Activated CD8-positive, alpha-beta T cell treated with anti-CD3 and anti-CD28 coated beads for 36 hours (primary cell): Measurements from ENCODE around the gene CREG2. TPM values are rescaled to one million over a fixed set of nuclear protein-coding genes. Genes with fewer than 3 reads are reported as not detected.

Experiments
- ATAC-seq: fragments of 200-7000 bp; cut with Tn5 transposase; one replicate; pipeline ENCODE4 v1.10.0; 2021; ENCODE audit warnings: mild to moderate bottlenecking, moderate library complexity
- CTCF ChIA-PET: fragments of 350-600 bp; sonication (Branson Sonifier 250); formaldehyde crosslinking; loops from one replicate; lab custom pipeline; 2021; ENCODE audit warnings: antibody characterized with exemption; lab: Charles Lee
- POLR2A ChIA-PET: fragments of 350-600 bp; sonication (Branson Sonifier 250); formaldehyde crosslinking; loops from one replicate; lab custom pipeline; 2021; ENCODE audit warnings: antibody characterized with exemption; lab: Charles Lee
- DNase-seq: peaks from one replicate; pipeline ENCODE4 v3.0.0-alpha.2; 2020
- H3K27ac Mint-ChIP-seq: one replicate; pipeline ENCODE4 v1.8.0; 2021; ENCODE audit warnings: mild to moderate bottlenecking, mixed read lengths
- H3K27me3 Mint-ChIP-seq: one replicate; pipeline ENCODE4 v1.8.0; 2021; ENCODE audit warnings: mixed read lengths
- H3K36me3 Mint-ChIP-seq: one replicate; pipeline ENCODE4 v1.8.0; 2021; ENCODE audit warnings: low read depth, mixed read lengths
- H3K4me1 Mint-ChIP-seq: one replicate; pipeline ENCODE4 v1.8.0; 2021; ENCODE audit warnings: low read depth, mixed read lengths
- H3K4me3 Mint-ChIP-seq: one replicate; pipeline ENCODE4 v1.8.0; 2021; ENCODE audit warnings: mild to moderate bottlenecking, moderate library complexity, mixed read lengths
- H3K9me3 Mint-ChIP-seq: one replicate; pipeline ENCODE4 v1.8.0; 2021; ENCODE audit warnings: mixed read lengths
- intact Hi-C: fragments of 100-400 bp; cut with micrococcal nuclease; formaldehyde crosslinking; loops from one replicate; pipeline ENCODE4 v1.10.0; 2022
- total RNA-seq, 2 experiments: library from RNA; stranded (reverse); gene quantifications; one replicate each; pipeline ENCODE4 v1.2.3, GENCODE V29; 2021
- TF ChIP-seq, protein P1 (sequence below): fragments of 200-600 bp; IDR thresholded peaks from one replicate; pipeline ENCODE4 v1.8.0; 2022; ENCODE audit warnings: antibody characterized with exemption, mild to moderate bottlenecking

CREG2 gene
- total RNA-seq, 2 experiments from 2014 or later = not detected

DNA sequence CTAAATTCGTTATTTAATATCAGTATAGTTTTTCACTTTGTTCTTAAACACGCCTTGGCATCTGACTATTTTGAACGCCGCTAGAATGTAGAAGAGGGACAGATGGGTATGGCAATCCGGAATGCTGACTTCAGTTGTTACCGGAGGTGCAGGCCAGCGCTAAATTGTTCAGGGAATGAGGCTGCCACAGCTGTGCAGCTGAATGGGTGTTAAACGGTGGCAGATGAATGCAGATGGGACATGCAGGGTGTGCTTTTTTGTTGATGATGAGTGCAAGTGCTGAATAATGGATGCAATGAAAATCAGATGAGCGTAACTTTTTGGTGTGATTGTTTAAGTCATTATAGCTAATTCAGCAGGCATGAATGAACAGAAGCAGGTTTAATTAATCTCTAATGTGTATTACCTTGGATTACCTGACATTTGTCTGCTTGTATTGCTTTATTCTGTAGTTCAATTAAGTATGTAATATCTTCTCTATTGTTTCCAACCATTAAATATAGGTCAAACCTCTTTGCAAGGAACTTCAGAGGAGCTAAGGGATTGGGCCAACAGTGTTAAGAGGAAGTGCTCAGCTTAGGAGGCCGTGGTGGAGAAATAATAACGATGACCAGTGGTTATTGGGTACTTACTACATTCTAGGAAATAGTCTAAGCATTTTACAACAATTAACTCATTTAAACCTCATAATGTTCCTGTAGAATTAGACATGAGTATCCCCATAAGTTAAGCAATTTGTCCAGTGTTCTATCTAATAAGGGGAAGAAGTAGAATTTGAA lies 11.9 kb upstream of the CREG2 start:
- TF ChIP-seq, protein P1, sequence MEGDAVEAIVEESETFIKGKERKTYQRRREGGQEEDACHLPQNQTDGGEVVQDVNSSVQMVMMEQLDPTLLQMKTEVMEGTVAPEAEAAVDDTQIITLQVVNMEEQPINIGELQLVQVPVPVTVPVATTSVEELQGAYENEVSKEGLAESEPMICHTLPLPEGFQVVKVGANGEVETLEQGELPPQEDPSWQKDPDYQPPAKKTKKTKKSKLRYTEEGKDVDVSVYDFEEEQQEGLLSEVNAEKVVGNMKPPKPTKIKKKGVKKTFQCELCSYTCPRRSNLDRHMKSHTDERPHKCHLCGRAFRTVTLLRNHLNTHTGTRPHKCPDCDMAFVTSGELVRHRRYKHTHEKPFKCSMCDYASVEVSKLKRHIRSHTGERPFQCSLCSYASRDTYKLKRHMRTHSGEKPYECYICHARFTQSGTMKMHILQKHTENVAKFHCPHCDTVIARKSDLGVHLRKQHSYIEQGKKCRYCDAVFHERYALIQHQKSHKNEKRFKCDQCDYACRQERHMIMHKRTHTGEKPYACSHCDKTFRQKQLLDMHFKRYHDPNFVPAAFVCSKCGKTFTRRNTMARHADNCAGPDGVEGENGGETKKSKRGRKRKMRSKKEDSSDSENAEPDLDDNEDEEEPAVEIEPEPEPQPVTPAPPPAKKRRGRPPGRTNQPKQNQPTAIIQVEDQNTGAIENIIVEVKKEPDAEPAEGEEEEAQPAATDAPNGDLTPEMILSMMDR = no peak
- no peaks in the 10 kb centered on the region for H3K9me3 Mint-ChIP-seq
- peaks cover 21% of the 10 kb centered on the region for H3K27me3 Mint-ChIP-seq
- intact Hi-C loops = no loop called here
- DNase-seq (no peak), ATAC-seq (no peak)
- no peaks in the 10 kb centered on the region for H3K4me1 Mint-ChIP-seq
- ChIA-PET CTCF (interaction anchor here (1.8 to 2.6 kb wide), 3 partner anchors 12 to 57 kb away, joined by 6 to 12 read pairs (median 8); partner anchors contain the start of gene CREG2), POLR2A (no interaction called here)
- no peaks in the 10 kb centered on the region for H3K36me3 Mint-ChIP-seq
- no peak overlapping the region for H3K27ac Mint-ChIP-seq
- H3K4me3 Mint-ChIP-seq = no peak overlapping the region

DNA sequence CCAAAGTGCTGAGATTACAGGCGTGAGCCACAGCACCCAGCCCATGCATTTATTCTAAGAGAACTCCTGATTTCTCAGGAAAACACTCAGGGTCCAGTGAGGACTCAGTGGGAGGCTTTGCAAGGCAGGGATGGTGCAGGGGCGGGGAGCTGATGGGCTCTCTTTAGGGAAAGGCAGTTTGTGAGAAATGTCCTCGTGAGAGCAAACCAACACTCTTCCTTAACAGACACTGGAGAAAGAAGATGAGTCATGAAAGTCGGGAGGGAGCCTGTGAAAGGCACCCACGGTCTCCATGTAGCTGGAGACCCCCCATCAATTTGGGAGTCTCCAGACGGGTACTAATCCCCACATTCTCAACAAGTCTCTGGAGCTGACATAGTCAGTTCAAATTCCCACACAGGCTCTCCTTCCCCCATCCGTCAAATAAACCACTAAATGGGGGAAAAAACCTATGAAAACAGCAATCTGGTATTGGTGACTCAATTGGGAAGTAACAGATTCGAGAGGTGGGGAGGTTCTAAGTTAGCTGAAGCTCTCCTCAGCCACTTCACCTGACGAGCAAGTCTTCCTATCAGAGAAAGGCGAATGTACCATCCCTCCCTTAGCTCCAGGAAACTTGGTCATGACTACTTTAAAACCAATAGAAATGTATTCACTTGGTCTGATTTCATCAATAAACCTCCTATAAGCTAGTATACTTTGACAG lies 11.0 kb upstream of the CREG2 start:
- Mint-ChIP-seq H3K27me3 (peaks cover 21% of the 10 kb centered on the region), H3K4me1 (no peaks in the 10 kb centered on the region), H3K9me3 (no peaks in the 10 kb centered on the region), H3K27ac (no peak overlapping the region), H3K36me3 (no peaks in the 10 kb centered on the region), H3K4me3 (no peak overlapping the region)
- DNase-seq = no peak
- ChIA-PET CTCF (interaction anchor here (2.3 to 2.6 kb wide), 2 partner anchors 11 to 20 kb away, joined by 8 to 12 read pairs; partner anchors contain the start of gene CREG2), POLR2A (no interaction called here)
- TF ChIP-seq, protein P1 = no peak
- no peak for ATAC-seq
- intact Hi-C loops = no loop called here

DNA sequence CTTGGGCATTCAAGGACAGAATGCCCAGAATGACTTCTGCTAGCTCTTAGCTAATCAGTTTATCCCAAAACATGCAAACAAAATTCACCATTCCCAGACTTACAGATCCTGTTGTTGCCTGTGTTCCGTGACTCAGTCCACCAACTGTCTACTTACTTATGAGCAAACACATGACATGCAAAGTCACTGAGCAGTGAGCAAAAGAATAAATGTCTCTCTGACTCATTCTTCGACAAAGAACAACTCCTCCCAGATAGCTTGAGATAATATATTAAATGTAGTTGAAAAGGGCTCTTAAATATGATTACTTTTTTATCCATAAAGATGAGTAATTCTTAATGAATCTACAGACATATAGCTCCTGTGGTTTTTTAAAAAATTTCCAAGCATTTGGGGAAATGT lies 9.0 kb upstream of the CREG2 start:
- Mint-ChIP-seq H3K36me3 (no peaks in the 10 kb centered on the region), H3K9me3 (no peaks in the 10 kb centered on the region), H3K4me1 (no peaks in the 10 kb centered on the region), H3K4me3 (no peak overlapping the region), H3K27me3 (peaks cover 15% of the 10 kb centered on the region), H3K27ac (no peak overlapping the region)
- ChIA-PET POLR2A (interaction anchor here (0.6 kb wide), 1 partner anchor 9 kb away, joined by 3 read pairs; the partner anchor contains the start of gene CREG2), CTCF (interaction anchor here (1.1 to 2.4 kb wide), 3 partner anchors 9 to 55 kb away, joined by 3 to 5 read pairs (median 3); no protein-coding TSS in a partner anchor)
- DNase-seq (no peak), ATAC-seq (no peak)
- intact Hi-C loops = no loop called here
- TF ChIP-seq, protein P1 = no peak

DNA sequence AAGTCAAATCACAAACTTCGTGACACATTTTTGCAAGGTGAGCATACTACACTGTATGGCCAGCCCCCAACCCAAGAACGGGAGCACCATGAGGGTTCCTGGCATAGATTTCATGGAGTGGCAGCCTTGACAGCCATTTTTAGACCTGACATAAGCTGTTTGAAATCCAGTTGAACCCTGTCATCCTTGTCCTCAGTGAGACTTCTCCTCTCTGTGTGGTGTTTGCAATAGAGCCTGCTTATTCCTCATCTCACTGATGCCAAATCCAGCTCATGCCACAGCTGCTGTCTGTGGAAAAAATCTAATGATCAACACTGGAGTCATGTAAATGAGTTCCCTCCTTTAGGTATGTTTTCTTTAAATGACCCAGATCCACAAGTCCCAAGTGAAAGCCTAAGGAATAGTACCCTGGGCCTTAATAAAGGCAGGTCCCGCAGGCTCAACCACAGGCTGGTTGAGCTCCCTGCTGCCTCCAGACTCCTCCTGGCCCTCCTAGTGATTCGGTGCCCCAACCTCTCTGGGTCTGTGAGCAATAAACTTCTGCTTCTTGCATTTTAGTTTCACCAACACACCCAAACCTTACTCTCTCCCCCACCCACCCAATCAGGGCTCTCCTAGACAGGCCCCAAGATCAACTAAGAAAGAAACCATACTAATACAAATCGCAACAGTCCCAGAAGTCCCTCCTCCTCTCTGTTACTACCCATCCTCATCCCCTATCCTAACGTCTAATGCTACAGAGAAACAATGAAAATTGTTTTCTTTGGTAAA lies 8.4 kb upstream of the CREG2 start:
- intact Hi-C loops = no loop called here
- Mint-ChIP-seq H3K27ac (no peak overlapping the region), H3K4me1 (no peaks in the 10 kb centered on the region), H3K36me3 (no peaks in the 10 kb centered on the region), H3K9me3 (no peaks in the 10 kb centered on the region), H3K27me3 (peaks cover 15% of the 10 kb centered on the region), H3K4me3 (no peak overlapping the region)
- CTCF ChIA-PET = interaction anchor here (1.0 to 2.4 kb wide), 5 partner anchors 8 to 54 kb away, joined by 3 to 5 read pairs (median 4); no protein-coding TSS in a partner anchor
- no peak for ATAC-seq
- POLR2A ChIA-PET = interaction anchor here (0.6 kb wide), 1 partner anchor 9 kb away, joined by 3 read pairs; the partner anchor contains the start of gene CREG2
- TF ChIP-seq, protein P1 = no peak
- no peak for DNase-seq
